Mucosa of rectum (tissue), 2 donors: ENCODE measurements around the gene ZNF407.

Experiments
- H3K27ac ChIP-seq, 2 donors: one replicate each; pipeline ENCODE4 v1.7.0; 2013; ENCODE audit warnings: inconsistent platforms in 2 of 2, low read depth in 2 of 2, low read length in 2 of 2
- H3K27me3 ChIP-seq, 2 donors: one replicate each; pipeline ENCODE4 v1.7.0; 2013; ENCODE audit warnings: low read length in 2 of 2; ENCODE audit not compliant: control insufficient read depth in 2 of 2, insufficient read depth in 2 of 2
- H3K36me3 ChIP-seq, 2 donors: one replicate each; pipeline ENCODE4 v1.7.0; 2013; ENCODE audit warnings: low read length in 2 of 2; ENCODE audit not compliant: control insufficient read depth in 2 of 2, insufficient read depth in 2 of 2
- H3K4me1 ChIP-seq, 2 donors: one replicate each; pipeline ENCODE4 v1.7.0; 2013; ENCODE audit warnings: low read length in 2 of 2, mild to moderate bottlenecking in 1 of 2; ENCODE audit not compliant: control insufficient read depth in 2 of 2, insufficient read depth in 2 of 2
- H3K4me3 ChIP-seq, 2 donors: one replicate each; pipeline ENCODE4 v1.7.0; 2013; ENCODE audit warnings: low read length in 2 of 2
- H3K9ac ChIP-seq, 2 donors: one replicate each; pipeline ENCODE4 v1.7.0; 2013; ENCODE audit warnings: low read length in 2 of 2, low read depth in 1 of 2, mild to moderate bottlenecking in 1 of 2
- H3K9me3 ChIP-seq, 2 donors: one replicate each; pipeline ENCODE4 v1.7.0; 2013; ENCODE audit warnings: low read length in 2 of 2; ENCODE audit not compliant: control insufficient read depth in 2 of 2
- donor health status: healthy.
- donor health status: Normal muscosa, but diverticular disease.

ZNF407 gene

GRCh38 chr18:75041586-75041985, 443.9 kb downstream of the ZNF407 start:
- H3K27me3 ChIP-seq = no peaks in the 10 kb centered on the region
- H3K9me3 ChIP-seq = no peaks in the 10 kb centered on the region
- H3K9ac ChIP-seq = no peak overlapping the region
- no peaks in the 10 kb centered on the region for H3K36me3 ChIP-seq
- H3K4me3 ChIP-seq = no peak overlapping the region
- H3K27ac ChIP-seq = no peak overlapping the region
- no peaks in the 10 kb centered on the region for H3K4me1 ChIP-seq

- Histone ChIP-seq H3K27me3 (no peaks in the 10 kb centered on the region), H3K4me1 (no peaks in the 10 kb centered on the region), H3K36me3 (no peaks in the 10 kb centered on the region), H3K9me3 (no peaks in the 10 kb centered on the region), H3K4me3 (no peak overlapping the region), H3K27ac (no peak overlapping the region), H3K9ac (no peak overlapping the region)
Observed at GRCh38 chr18:75043478-75043877, 445.8 kb downstream of the ZNF407 start.

- H3K4me3 ChIP-seq = no peak overlapping the region
- H3K9ac ChIP-seq = no peak overlapping the region
- H3K4me1 ChIP-seq = no peaks in the 10 kb centered on the region
- H3K9me3 ChIP-seq = no peaks in the 10 kb centered on the region
- no peaks in the 10 kb centered on the region for H3K36me3 ChIP-seq
- no peak overlapping the region for H3K27ac ChIP-seq
- no peaks in the 10 kb centered on the region for H3K27me3 ChIP-seq
Observed at GRCh38 chr18:75044296-75044695, 446.6 kb downstream of the ZNF407 start.

GRCh38 chr18:75044791-75045190, 447.1 kb downstream of the ZNF407 start:
- no peaks in the 10 kb centered on the region for H3K36me3 ChIP-seq
- no peak overlapping the region for H3K4me3 ChIP-seq
- H3K27me3 ChIP-seq = no peaks in the 10 kb centered on the region
- no peaks in the 10 kb centered on the region for H3K9me3 ChIP-seq
- no peaks in the 10 kb centered on the region for H3K4me1 ChIP-seq
- H3K27ac ChIP-seq = no peak overlapping the region
- no peak overlapping the region for H3K9ac ChIP-seq

GRCh38 chr18:75045272-75045671, 447.6 kb downstream of the ZNF407 start:
- Histone ChIP-seq H3K4me1 (no peaks in the 10 kb centered on the region), H3K9ac (no peak overlapping the region), H3K27me3 (no peaks in the 10 kb centered on the region), H3K9me3 (no peaks in the 10 kb centered on the region), H3K4me3 (no peak overlapping the region), H3K27ac (no peak overlapping the region), H3K36me3 (no peaks in the 10 kb centered on the region)

- no peak overlapping the region for H3K27ac ChIP-seq
- no peaks in the 10 kb centered on the region for H3K9me3 ChIP-seq
- no peak overlapping the region for H3K9ac ChIP-seq
- H3K4me1 ChIP-seq = no peaks in the 10 kb centered on the region
- no peak overlapping the region for H3K4me3 ChIP-seq
- no peaks in the 10 kb centered on the region for H3K36me3 ChIP-seq
- H3K27me3 ChIP-seq = no peaks in the 10 kb centered on the region
Observed at GRCh38 chr18:75047240-75047961, 449.7 kb downstream of the ZNF407 start.

GRCh38 chr18:75048776-75049454, 451.2 kb downstream of the ZNF407 start:
- Histone ChIP-seq H3K4me1 (no peaks in the 10 kb centered on the region), H3K9me3 (no peaks in the 10 kb centered on the region), H3K27ac (no peak overlapping the region), H3K9ac (no peak overlapping the region), H3K4me3 (no peak overlapping the region), H3K27me3 (no peaks in the 10 kb centered on the region), H3K36me3 (no peaks in the 10 kb centered on the region)

GRCh38 chr18:75049455-75049789, 451.8 kb downstream of the ZNF407 start:
- Histone ChIP-seq H3K4me3 (no peak overlapping the region), H3K36me3 (no peaks in the 10 kb centered on the region), H3K27ac (no peak overlapping the region), H3K27me3 (no peaks in the 10 kb centered on the region), H3K4me1 (no peaks in the 10 kb centered on the region), H3K9ac (no peak overlapping the region), H3K9me3 (no peaks in the 10 kb centered on the region)

GRCh38 chr18:75051757-75052156, 454.1 kb downstream of the ZNF407 start:
- Histone ChIP-seq H3K4me1 (no peaks in the 10 kb centered on the region), H3K9ac (no peak overlapping the region), H3K27ac (no peak overlapping the region), H3K36me3 (no peaks in the 10 kb centered on the region), H3K9me3 (no peaks in the 10 kb centered on the region), H3K27me3 (no peaks in the 10 kb centered on the region), H3K4me3 (no peak overlapping the region)

- no peak overlapping the region for H3K4me3 ChIP-seq
- H3K36me3 ChIP-seq = no peaks in the 10 kb centered on the region
- no peaks in the 10 kb centered on the region for H3K9me3 ChIP-seq
- H3K27ac ChIP-seq = no peak overlapping the region
- no peak overlapping the region for H3K9ac ChIP-seq
- H3K27me3 ChIP-seq = no peaks in the 10 kb centered on the region
- no peaks in the 10 kb centered on the region for H3K4me1 ChIP-seq
Observed at GRCh38 chr18:75052475-75052874, 454.8 kb downstream of the ZNF407 start.
